ENCODE results near the gene CEP192.

- TF ChIP-seq CTCF (IDR thresholded peaks at IDR 0.05) = no peak
- no peak for TF ChIP-seq POLR2A (IDR thresholded peaks at IDR 0.05)
Measured at GRCh38 chr18:13061630-13062189, 70.5 kb downstream of the CEP192 start.
